NCI-H2081 (cell line): ENCODE measurements around the gene FBLN5.
A peak's percentile ranks its signal among the peaks of the same experiment; 100 is the strongest.

Experiments used
- DNase-seq, 2 experiments: peaks; one replicate each; lab custom pipeline; 2025; lab: John Stamatoyannopoulos, UW

Gene FBLN5

DNA sequence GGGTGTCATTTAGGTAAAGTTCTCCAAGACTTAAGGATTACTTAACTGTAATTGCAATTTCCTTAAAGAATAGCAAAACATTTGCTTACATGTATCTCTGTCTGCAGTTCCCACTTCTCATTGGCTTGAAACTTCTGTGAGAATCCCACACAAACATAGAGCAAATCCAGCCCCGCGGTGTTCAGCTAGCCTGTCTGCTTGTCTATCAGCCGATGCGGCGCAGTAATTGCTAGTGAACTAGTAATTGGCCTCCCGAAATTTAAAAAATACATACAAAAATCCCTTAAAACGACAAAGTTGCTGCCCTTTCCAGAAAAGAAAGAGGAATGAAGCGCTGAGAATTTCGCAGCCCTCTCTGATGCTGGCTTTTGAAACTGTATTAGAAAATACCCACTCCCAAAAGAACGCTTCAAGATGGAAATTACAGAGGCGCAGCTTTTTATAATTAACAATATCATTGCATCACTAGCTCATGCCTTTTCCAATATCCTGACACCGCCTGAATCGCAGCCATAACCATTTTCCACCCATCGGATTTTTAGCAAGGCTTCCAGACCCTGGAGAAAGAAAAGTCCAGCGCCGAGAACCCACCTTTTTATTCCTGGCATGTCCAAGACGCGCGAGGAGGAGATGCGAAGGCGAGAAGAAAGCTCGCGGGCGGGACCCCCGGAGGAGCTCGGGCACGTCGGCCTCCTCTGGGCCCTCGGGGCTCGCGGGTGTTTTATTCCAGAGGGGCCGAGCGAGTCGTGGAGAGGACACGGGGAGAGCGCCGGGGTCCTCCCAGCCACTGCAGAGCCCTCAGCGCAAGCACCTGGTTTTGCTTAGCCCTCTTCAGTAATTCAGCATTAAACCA lies 646 bp downstream of the FBLN5 start:
- no peak for DNase-seq

DNA sequence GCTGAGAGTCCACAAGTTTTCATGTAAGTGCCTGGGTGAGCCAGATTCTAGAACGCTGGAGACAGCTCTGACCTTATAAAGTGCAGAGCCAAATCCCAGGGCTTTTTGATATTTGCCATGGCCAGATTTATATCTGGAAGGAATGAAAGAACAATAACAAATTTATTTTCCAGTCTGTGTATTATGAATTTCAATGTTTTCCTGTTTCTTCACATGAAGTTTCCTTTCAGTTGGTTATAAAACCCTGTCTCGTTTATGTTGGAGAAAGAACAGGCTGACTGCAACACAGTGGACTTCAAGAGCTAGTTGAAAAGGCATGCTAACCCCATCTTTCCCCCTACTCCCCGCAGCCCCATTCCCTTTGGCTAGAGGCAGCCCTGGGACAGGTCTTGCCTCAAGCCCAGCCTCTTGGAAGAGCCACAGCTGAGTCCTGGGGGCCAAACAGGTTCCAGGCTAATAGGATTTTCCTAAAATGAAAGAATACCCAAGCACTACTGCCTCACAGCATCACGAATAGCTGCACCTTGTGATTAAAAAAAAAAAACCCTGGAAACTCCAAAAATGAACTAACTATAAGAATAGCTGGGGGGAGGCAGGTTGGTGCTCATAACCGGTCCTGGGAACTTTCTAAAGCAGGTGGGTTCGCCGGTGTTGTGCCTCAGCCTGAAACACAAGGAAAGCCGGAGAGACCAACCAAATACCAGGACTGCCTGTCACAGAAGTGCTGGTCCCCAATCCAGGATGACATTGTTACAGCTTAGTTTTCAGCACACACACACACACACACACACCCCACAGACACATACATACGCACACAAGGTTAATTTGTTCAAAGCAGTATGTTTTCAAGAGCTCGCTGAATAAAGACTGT lies 1.5 kb downstream of the FBLN5 start:
- no peak for DNase-seq

GRCh38 chr14:91942946-91943345 lies 4.5 kb downstream of the FBLN5 start:
- DNase-seq: no peak

- DNase-seq: no peak
Measured at GRCh38 chr14:91942128-91942527, 5.4 kb downstream of the FBLN5 start.

DNA sequence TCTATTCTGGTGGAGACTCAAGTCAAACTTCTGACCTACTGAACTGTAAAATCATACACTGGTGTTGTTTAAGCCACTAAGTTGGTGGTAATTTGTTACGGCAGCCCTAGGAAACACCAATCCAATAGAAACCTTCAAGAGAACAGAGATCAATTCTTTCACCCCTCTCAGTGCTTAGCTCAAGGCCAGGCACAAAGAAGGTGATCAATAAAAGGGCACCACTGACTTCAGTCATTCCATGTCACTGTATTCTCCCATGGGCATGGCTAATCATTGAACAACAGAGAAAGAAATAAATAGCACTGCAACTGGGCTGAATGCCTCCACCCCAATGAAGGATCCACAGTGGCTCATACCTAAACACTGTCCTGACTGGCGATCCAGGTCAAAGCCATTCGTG lies 7.3 kb downstream of the FBLN5 start:
- no peak for DNase-seq

DNA sequence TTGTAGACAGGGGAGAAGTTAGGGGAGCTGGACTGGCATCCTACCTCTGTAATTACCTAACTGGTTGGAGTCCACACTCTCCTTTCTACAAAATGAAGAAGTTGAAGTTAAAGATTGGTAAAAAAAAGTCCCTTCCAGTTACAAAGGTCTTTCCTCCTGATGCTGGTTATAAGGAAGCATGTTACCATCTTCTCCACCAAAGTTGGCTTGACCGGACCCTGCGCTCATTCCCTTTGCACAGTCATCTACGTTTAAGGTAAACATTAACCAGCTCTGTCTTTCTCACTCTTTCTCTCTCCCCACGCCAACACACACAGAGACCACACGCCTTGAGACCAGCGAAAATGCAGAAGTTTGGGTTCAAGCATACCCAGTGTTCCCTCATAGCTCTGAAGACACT lies 11.9 kb downstream of the FBLN5 start:
- no peak for DNase-seq

- no peak for DNase-seq
Measured at GRCh38 chr14:91934554-91935285, 12.8 kb downstream of the FBLN5 start.

DNA sequence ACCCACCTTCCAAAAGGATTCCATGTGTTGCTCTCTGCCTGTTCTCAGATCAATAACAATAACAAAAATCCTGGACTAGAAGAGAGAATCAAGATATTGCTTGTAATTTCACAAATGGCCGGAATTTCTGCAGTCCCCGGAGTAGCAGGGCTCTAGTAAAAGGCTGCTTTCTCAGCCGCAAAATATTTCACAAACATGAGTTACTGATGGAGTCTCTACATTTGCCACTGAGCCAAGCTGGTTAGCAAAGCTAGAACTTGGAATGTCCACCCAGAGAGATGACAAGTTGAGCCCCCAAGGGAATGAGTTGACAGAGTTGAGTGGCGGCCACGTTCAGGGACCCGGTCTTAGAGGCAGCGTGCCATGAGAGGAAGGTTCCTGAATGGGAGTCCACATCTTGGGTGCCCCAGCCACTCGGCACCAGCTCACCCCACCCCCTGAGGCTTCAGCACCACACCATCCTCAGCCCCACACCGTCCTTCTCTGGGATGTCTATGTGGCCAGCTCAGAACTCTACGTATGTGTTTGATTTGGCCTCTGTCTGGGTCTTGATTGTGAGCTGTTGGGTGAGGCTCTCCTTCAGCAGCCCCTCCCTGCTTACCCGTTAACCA lies 15.9 kb downstream of the FBLN5 start:
- no peak for DNase-seq

GRCh38 chr14:91929700-91930099 lies 17.8 kb downstream of the FBLN5 start:
- no peak for DNase-seq

DNA sequence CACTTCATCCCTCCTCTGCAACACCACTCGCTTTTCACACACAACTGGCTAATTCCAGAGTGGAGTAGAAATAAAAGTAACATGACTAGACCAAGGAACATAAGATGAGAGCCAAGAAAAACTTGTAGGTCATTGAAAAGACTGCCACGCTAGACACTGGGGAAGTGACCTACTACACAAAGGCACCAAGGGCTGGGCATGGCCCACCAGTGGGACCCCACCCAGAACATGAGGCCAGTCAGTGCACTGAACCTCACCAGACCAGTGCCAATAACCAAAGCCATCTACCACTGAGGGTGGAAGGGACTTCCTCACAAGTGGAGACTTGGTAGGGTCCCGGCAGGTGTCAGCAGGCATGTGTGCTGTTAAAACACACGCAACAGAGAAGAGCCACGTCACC lies 19.7 kb downstream of the FBLN5 start:
- no peak for DNase-seq

DNA sequence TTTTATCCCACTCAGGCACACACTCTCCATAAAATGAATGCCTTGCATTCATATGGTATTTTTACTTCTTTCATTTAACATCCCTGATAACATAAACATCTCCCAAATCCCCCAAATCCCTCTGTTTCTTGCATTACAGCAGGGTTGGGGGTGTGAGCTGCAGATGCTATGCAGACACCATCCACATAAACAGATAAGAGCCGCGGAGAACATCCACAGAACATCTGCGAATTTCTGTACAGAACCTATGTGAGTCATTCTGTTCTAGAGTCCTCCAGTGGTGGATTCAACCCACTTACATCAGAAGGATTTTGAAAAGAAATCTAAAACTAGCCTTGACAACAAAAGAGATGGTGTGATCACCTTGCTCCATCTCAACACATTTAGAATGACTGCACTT lies 20.3 kb downstream of the FBLN5 start:
- DNase-seq: no peak

GRCh38 chr14:91926131-91926890 lies 21.2 kb downstream of the FBLN5 start:
- no peak for DNase-seq

- no peak for DNase-seq
Measured at GRCh38 chr14:91925727-91926121, 21.8 kb downstream of the FBLN5 start.

GRCh38 chr14:91925001-91925726 lies 22.3 kb downstream of the FBLN5 start:
- DNase-seq: no peak

DNA sequence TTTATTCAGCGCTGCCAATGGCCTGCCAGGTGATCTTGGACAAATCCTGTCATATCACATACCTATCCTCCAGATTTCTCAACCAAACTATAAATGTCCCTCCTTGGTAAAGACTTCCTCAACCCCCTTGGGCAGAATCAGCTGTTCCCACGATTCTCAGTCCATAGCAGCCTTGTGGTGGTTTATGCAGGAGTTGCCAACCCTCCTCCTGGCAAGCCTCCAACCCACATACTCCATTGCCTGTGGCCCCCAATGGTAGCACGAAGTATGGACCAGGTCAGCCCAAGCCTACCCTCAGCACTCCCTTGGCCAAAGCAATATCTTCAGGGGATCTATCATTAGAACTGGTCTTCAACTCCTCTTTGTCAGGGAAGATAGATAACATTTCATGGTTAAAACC lies 27.0 kb downstream of the FBLN5 start:
- DNase-seq: no peak

GRCh38 chr14:91919814-91920213 lies 27.7 kb downstream of the FBLN5 start:
- no peak for DNase-seq

DNA sequence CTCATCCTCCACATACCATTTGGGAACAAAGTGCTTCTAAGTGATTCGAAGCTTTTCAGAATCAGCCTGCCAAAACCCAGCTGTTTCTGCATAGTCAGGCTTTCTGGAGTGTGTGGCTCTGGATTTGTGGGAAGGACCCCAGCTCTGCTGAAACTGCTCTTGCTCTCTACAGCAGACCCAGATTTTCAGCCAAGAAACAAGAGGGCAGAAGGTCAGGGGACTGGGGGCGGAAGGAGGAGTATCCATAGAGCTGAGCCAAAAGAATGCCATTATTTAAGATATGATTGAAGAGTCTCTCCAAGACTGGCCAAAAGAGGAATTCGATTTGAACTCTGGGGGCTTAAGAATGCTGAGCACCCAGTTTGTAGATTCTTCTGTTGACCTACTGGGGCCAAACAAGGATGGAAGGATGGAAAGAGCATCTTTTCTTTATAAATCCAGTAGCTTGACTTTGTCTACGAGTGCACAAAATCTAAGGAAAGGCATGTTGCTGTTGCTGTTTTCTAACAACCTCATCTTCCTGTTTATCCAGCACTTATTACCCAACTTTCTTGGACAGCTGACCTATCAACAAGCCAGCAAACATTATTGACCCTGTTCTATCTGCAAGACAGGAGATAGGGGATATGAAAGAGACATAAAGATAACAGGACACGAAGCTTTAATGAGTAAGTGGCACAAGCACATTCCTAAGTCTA lies 29.2 kb downstream of the FBLN5 start:
- DNase-seq: no peak

- DNase-seq: no peak
Measured at GRCh38 chr14:91912035-91912434, 35.5 kb downstream of the FBLN5 start.

- peak; percentile 69 to 75 for DNase-seq
Measured at GRCh38 chr14:91911474-91912032, 35.9 kb downstream of the FBLN5 start.

DNA sequence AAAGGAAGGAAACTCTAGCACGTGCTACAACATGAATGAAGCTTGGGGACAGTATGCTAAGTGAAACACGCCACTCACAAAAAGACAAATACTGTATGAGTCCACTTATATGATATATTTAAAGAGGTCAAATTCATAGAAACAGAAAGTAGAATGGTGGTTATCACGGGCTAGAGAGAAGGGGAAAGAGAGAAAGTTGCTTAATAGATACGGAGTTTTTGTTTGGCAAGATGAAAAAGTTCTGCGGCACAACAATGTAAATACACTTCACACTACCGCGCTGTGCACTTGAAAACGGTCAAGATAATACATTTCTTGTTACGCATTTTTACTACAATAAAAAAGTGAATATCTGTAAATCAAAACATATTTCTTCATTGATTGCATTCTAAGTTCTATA lies 37.3 kb downstream of the FBLN5 start:
- DNase-seq: no peak
